Esophagus muscularis mucosa (tissue), 4 donors: ENCODE results near the gene CCL18. TPM values are rescaled to one million over a fixed set of nuclear protein-coding genes. Genes with fewer than 3 reads are reported as not detected.
"Not testable (repeated sequence)": the region's sequence is repeated elsewhere in the genome, so short reads cannot be mapped to it uniquely, and the experiment has no call there.

Source experiments
- DNase-seq: peaks from one replicate; pipeline ENCODE4 v3.0.0-alpha.2; 2017; ENCODE audit errors: extremely low spot score
- H3K27ac ChIP-seq, 4 donors: fragments of 200-600 bp; sonication (generic); replicated peaks in 1 of 4; 1 replicate in 3 of 4; 2 replicates in 1 of 4; pipeline ENCODE4 v1.5.1; 2016 to 2019; ENCODE audit warnings: mild to moderate bottlenecking in 1 of 4
- H3K27me3 ChIP-seq, 4 donors: fragments of 200-600 bp; sonication (generic); one replicate each; pipeline versions ENCODE4 v1.5.1 to v1.6.0; 2016 to 2019
- H3K36me3 ChIP-seq, 4 donors: fragments of 200-600 bp; sonication (generic); one replicate each; pipeline ENCODE4 v1.5.1; 2016 to 2019
- H3K4me1 ChIP-seq, 4 donors: fragments of 200-600 bp; sonication (generic); one replicate each; pipeline ENCODE4 v1.5.1; 2016 to 2019
- H3K4me3 ChIP-seq, 4 donors: fragments of 200-600 bp; sonication (generic); 1 replicate in 2 of 4; 2 replicates in 2 of 4; pipeline ENCODE4 v1.5.1; 2016 to 2019; ENCODE audit warnings: mild to moderate bottlenecking in 4 of 4, moderate library complexity in 1 of 4
- H3K9me3 ChIP-seq, 4 donors: fragments of 200-600 bp; sonication (generic); 1 replicate in 3 of 4; 2 replicates in 1 of 4; pipeline ENCODE4 v1.5.1; 2016 to 2019
- EP300 ChIP-seq: sonication (generic); formaldehyde crosslinking; IDR thresholded peaks from one replicate; pipeline ENCODE4 v1.6.1; 2017; ENCODE audit warnings: antibody characterized with exemption
- POLR2A ChIP-seq: fragments of 450-650 bp; IDR thresholded peaks from one replicate; pipeline ENCODE4 v1.6.1; 2017; ENCODE audit warnings: antibody characterized with exemption, moderate library complexity, mild to moderate bottlenecking, low read depth
- POLR2AphosphoS5 ChIP-seq, 2 donors: sonication (generic); formaldehyde crosslinking; IDR thresholded peaks; one replicate each; pipeline ENCODE4 v1.6.1; 2017; ENCODE audit warnings: antibody characterized with exemption in 2 of 2
- WGBS: methylation state at CpG from one replicate; pipeline ENCODE4 v1.1.5; 2018; 5-methylcytosine and 5-hydroxymethylcytosine counted together
- intact Hi-C: fragments of 100-400 bp; cut with DNase I; formaldehyde crosslinking; loops from one replicate; pipeline ENCODE4 v1.15.1; 2023
- total RNA-seq, 4 donors: library from RNA; depleted of rRNA; stranded (reverse); fragments of >200 nt; gene quantifications; one replicate each; pipeline versions ENCODE4 v1.1.0 to v1.2.1, GENCODE V29; 2016
- TF ChIP-seq, protein P1 (sequence below), 3 experiments: fragments of 200-600 bp in 2 of 3; fragments of 450-650 bp in 1 of 3; sonication (generic) in 2 of 3; IDR thresholded peaks; one replicate each; pipeline ENCODE4 v1.5.1; 2017 to 2019; ENCODE audit warnings: antibody characterized with exemption in 3 of 3, mild to moderate bottlenecking in 2 of 3, moderate library complexity in 1 of 3

Gene CCL18
- total RNA-seq, 4 donors from 2014 or later: 12.6 to 16.7 (median 13.3) TPM; not detected in 1

DNA sequence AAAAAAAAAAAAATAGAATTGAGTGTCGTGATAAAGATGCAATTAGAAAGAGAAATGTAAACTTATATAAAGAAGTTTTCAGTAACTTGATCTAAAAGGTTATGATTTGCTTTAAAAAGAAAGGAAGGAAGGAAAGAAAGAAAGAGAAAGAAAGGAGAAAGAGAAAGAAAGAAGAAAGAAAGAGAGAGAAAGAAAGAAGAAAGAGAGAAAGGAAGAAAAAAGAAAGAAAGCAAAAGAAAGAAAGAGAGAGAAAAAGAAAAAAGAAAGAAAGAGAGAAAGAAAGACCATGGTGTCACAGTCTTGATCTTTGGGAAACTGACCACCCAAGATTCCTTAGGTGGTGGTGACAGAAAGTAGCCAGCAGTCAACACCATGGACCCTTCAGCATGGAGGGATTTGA is 30.2 kb downstream of the CCL18 start:
- H3K36me3 ChIP-seq: no peaks in the 10 kb centered on the region
- no peaks in the 10 kb centered on the region for H3K4me1 ChIP-seq
- no peak overlapping the region for H3K4me3 ChIP-seq
- TF ChIP-seq POLR2A (no peak), POLR2AphosphoS5 (IDR thresholded peaks at IDR 0.05) (no peak), EP300 (no peak)
- TF ChIP-seq, protein P1, sequence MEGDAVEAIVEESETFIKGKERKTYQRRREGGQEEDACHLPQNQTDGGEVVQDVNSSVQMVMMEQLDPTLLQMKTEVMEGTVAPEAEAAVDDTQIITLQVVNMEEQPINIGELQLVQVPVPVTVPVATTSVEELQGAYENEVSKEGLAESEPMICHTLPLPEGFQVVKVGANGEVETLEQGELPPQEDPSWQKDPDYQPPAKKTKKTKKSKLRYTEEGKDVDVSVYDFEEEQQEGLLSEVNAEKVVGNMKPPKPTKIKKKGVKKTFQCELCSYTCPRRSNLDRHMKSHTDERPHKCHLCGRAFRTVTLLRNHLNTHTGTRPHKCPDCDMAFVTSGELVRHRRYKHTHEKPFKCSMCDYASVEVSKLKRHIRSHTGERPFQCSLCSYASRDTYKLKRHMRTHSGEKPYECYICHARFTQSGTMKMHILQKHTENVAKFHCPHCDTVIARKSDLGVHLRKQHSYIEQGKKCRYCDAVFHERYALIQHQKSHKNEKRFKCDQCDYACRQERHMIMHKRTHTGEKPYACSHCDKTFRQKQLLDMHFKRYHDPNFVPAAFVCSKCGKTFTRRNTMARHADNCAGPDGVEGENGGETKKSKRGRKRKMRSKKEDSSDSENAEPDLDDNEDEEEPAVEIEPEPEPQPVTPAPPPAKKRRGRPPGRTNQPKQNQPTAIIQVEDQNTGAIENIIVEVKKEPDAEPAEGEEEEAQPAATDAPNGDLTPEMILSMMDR (IDR thresholded peaks at IDR 0.05): no peak
- 80% methylated on average over 1 of the region's 1 CpG for WGBS
- no peak for DNase-seq
- peaks cover 0 to 19% (median 0%) of the 10 kb centered on the region in 4 donors for H3K27me3 ChIP-seq
- intact Hi-C loops: no loop called here
- no peaks in the 10 kb centered on the region for H3K9me3 ChIP-seq
- H3K27ac ChIP-seq: no peak overlapping the region

- no peaks in the 10 kb centered on the region for H3K4me1 ChIP-seq
- WGBS: 94% methylated on average over 4 of the region's 7 CpGs
- H3K36me3 ChIP-seq: no peaks in the 10 kb centered on the region
- no peak for DNase-seq
- TF ChIP-seq POLR2A (no peak), EP300 (no peak)
- H3K4me3 ChIP-seq: no peak overlapping the region
- intact Hi-C loops: no loop called here
- peaks cover 0 to 17% (median 0%) of the 10 kb centered on the region in 4 donors for H3K27me3 ChIP-seq
- no peak overlapping the region for H3K27ac ChIP-seq
- no peaks in the 10 kb centered on the region for H3K9me3 ChIP-seq
These were observed 30.7 kb downstream of the CCL18 start for GRCh38 chr17:36094746-36095145.

DNA sequence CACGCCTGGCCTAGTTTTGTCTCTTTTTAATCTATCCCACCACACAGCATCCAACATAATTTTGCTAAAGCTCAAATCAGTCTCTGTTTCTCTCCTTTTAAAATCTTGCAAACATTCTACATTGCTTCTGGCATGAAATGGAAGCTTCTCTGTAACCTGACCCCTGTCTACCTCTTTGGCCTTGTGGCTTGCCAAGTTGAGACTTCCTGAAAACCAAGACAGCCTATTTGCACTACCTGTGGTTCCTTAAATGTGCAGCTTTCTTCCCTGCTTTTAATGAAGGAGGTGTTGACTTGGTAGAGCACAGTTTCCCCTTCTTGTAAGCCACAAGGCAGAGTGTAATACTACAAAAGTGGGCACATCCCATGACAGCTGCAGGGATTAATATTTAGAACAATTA is 31.9 kb downstream of the CCL18 start:
- intact Hi-C loops: no loop called here
- Histone ChIP-seq H3K4me3 (no peak overlapping the region), H3K9me3 (no peaks in the 10 kb centered on the region), H3K27me3 (peaks cover 0 to 10% (median 0%) of the 10 kb centered on the region in 4 donors), H3K27ac (no peak overlapping the region), H3K36me3 (no peaks in the 10 kb centered on the region), H3K4me1 (no peaks in the 10 kb centered on the region)
- 81% methylated on average over 1 of the region's 1 CpG for WGBS
- no peak for DNase-seq
- TF ChIP-seq EP300 (no peak), POLR2AphosphoS5 (IDR thresholded peaks at IDR 0.05) (no peak)

- H3K9me3 ChIP-seq, intact Hi-C loops, H3K36me3 ChIP-seq, H3K4me3 ChIP-seq, H3K4me1 ChIP-seq, DNase-seq, H3K27me3 ChIP-seq, H3K27ac ChIP-seq: not testable (repeated sequence)
- 78% methylated on average over 1 of the region's 1 CpG for WGBS
These were observed 34.9 kb downstream of the CCL18 start for GRCh38 chr17:36099004-36099403.

- DNase-seq, H3K9me3 ChIP-seq, H3K27ac ChIP-seq, H3K36me3 ChIP-seq, intact Hi-C loops, H3K4me1 ChIP-seq, H3K4me3 ChIP-seq, H3K27me3 ChIP-seq: not testable (repeated sequence)
- 73% methylated on average over 6 of the region's 6 CpGs for WGBS
These were observed 39.4 kb downstream of the CCL18 start, which contains the start of gene CCL4 for GRCh38 chr17:36103401-36103975. TSS of gene CCL4 (plus strand) at chr17:36103827. CDS start at chr17:36103906, 79 bp downstream.

DNA sequence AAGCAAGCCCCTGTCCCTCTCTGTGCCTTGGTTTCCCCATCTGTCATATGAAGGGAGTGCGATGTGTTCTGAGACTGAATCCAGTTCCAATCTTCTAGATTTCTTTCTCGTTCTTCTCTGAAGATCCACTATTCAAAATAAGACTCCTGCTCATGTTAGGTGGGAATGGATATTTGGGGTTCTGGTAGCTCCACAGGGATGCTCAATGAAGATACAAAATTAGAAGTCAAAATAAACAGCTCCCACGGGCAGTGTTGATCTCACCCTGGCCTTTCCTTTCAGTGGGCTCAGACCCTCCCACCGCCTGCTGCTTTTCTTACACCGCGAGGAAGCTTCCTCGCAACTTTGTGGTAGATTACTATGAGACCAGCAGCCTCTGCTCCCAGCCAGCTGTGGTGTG is 40.2 kb downstream of the CCL18 start:
- H3K36me3 ChIP-seq, intact Hi-C loops, H3K4me1 ChIP-seq, H3K27me3 ChIP-seq, H3K4me3 ChIP-seq, DNase-seq, H3K9me3 ChIP-seq, H3K27ac ChIP-seq: not testable (repeated sequence)
- WGBS: 51% methylated on average over 5 of the region's 7 CpGs

DNA sequence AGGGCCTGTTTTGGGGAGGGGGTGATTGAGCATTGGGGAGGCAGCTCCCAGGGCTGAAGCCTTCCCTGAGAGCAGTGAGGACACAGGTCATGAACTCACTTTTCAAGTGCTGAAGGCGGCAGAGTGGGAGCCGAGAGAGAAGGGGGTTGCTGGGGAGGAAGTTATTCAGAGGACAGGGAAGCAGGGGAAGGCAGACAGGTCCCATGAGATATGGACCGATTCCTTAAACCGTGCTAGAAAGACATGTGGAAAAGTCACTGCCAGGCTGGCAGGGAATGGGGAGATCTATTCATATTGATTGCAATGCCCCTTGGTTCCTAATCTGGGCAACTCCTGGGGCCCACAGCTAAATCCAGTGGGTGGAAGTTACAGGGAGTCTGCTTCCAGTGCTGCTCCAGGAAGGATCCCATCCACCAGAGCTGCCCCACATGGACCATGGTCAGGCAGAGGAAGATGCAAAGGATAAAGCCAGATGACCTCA is 40.7 kb downstream of the CCL18 start:
- H3K27ac ChIP-seq: no peak overlapping the region
- TF ChIP-seq EP300 (no peak), POLR2AphosphoS5 (IDR thresholded peaks at IDR 0.05) (no peak), POLR2A (no peak)
- TF ChIP-seq, protein P1 (IDR thresholded peaks at IDR 0.05): no peak
- H3K27me3 ChIP-seq: peaks cover 0 to 4% (median 0%) of the 10 kb centered on the region in 4 donors
- H3K4me3 ChIP-seq: no peak overlapping the region
- H3K36me3 ChIP-seq: no peaks in the 10 kb centered on the region
- 38% methylated on average over 4 of the region's 4 CpGs for WGBS
- H3K4me1 ChIP-seq: no peaks in the 10 kb centered on the region
- DNase-seq: no peak
- intact Hi-C loops: no loop called here
- no peaks in the 10 kb centered on the region for H3K9me3 ChIP-seq
